HFFc6 (cell line): ENCODE measurements around the gene RAI1. TPM values are rescaled to one million over a fixed set of nuclear protein-coding genes. Genes with fewer than 3 reads are reported as not detected.

Experiments
- DNase-seq: peaks from one replicate; pipeline ENCODE4 v3.0.0-alpha.2; 2018
- H3K27ac Mint-ChIP-seq: 2 replicates; pipeline ENCODE4 v1.8.0; 2020; ENCODE audit warnings: mild to moderate bottlenecking, mixed read lengths
- H3K27me3 Mint-ChIP-seq: 2 replicates; pipeline ENCODE4 v1.8.0; 2021; ENCODE audit warnings: mild to moderate bottlenecking, moderate library complexity, mixed read lengths; ENCODE audit not compliant: insufficient read depth
- H3K36me3 Mint-ChIP-seq: 2 replicates; pipeline ENCODE4 v1.8.0; 2021; ENCODE audit warnings: low read depth, mixed read lengths
- H3K4me1 Mint-ChIP-seq: 2 replicates; pipeline ENCODE4 v1.8.0; 2020; ENCODE audit warnings: low read depth, mixed read lengths
- H3K4me3 Mint-ChIP-seq: 2 replicates; pipeline ENCODE4 v1.8.0; 2020; ENCODE audit warnings: mild to moderate bottlenecking, moderate library complexity, mixed read lengths
- H3K9me3 Mint-ChIP-seq: 2 replicates; pipeline ENCODE4 v1.8.0; 2020; ENCODE audit warnings: mild to moderate bottlenecking, mixed read lengths
- CTCF ChIP-seq: fragments of 200-600 bp; sonication (generic); IDR thresholded peaks from 2 replicates; pipeline ENCODE4 v1.5.0; 2021; ENCODE audit warnings: antibody characterized with exemption, mild to moderate bottlenecking
- total RNA-seq, 6 experiments: library from RNA; stranded (reverse); fragmentation: NEBNext Ultra II Directional; extraction: Animal tissue kit (Norgen Biotek cat#: 25700); gene quantifications; 2 replicates in 1 of 6; 3 replicates in 5 of 6; pipeline ENCODE4 v1.2.3, GENCODE V29; 2021

RAI1 gene
- total RNA-seq, 6 experiments from 2014 or later = 26.9 to 29.3 (median 29.0) TPM

GRCh38 chr17:17819561-17819995, 138.3 kb downstream of the RAI1 start:
- TF ChIP-seq CTCF = no peak
- Mint-ChIP-seq H3K4me3 (peak overlapping the region; percentile 15; the same call in 1 of the 2 replicates), H3K27ac (peak overlapping the region; percentile 65; the same call in 1 of the 2 replicates), H3K4me1 (peaks cover 50% of the 10 kb centered on the region), H3K36me3 (peaks cover 12% of the 10 kb centered on the region), H3K9me3 (no peaks in the 10 kb centered on the region; the same call in 1 of the 2 replicates), H3K27me3 (peaks cover 44% of the 10 kb centered on the region)
- peak; percentile 91 for DNase-seq

GRCh38 chr17:17820046-17820445, 138.8 kb downstream of the RAI1 start:
- Mint-ChIP-seq H3K27ac (peak overlapping the region; percentile 65), H3K9me3 (no peaks in the 10 kb centered on the region; the same call in 1 of the 2 replicates), H3K36me3 (peaks cover 12% of the 10 kb centered on the region), H3K4me3 (no peak overlapping the region), H3K4me1 (peaks cover 55% of the 10 kb centered on the region), H3K27me3 (peaks cover 41% of the 10 kb centered on the region)
- TF ChIP-seq CTCF = no peak
- no peak for DNase-seq

- no peak for DNase-seq
- peaks cover 35% of the 10 kb centered on the region for H3K27me3 Mint-ChIP-seq
- peaks cover 60% of the 10 kb centered on the region for H3K4me1 Mint-ChIP-seq
- no peak for TF ChIP-seq CTCF
- no peak overlapping the region for H3K4me3 Mint-ChIP-seq
- H3K36me3 Mint-ChIP-seq = peaks cover 12% of the 10 kb centered on the region
- H3K27ac Mint-ChIP-seq = peak overlapping the region; percentile 29
- H3K9me3 Mint-ChIP-seq = no peaks in the 10 kb centered on the region; the same call in 1 of the 2 replicates
Measured at GRCh38 chr17:17820463-17821158, 139.4 kb downstream of the RAI1 start.

GRCh38 chr17:17822189-17822588, 140.9 kb downstream of the RAI1 start:
- no peak for TF ChIP-seq CTCF
- H3K9me3 Mint-ChIP-seq = no peaks in the 10 kb centered on the region
- peak; percentile 72 for DNase-seq
- peaks cover 12% of the 10 kb centered on the region for H3K36me3 Mint-ChIP-seq
- H3K27ac Mint-ChIP-seq = peak overlapping the region; percentile 65; the same call in 1 of the 2 replicates
- H3K27me3 Mint-ChIP-seq = peaks cover 22% of the 10 kb centered on the region
- peaks cover 67% of the 10 kb centered on the region for H3K4me1 Mint-ChIP-seq
- peak overlapping the region; percentile 62 for H3K4me3 Mint-ChIP-seq

GRCh38 chr17:17822616-17823015, 141.4 kb downstream of the RAI1 start:
- H3K27me3 Mint-ChIP-seq = peaks cover 19% of the 10 kb centered on the region
- H3K4me3 Mint-ChIP-seq = peak overlapping the region; percentile 62
- H3K36me3 Mint-ChIP-seq = peaks cover 12% of the 10 kb centered on the region
- no peaks in the 10 kb centered on the region for H3K9me3 Mint-ChIP-seq
- no peak for TF ChIP-seq CTCF
- peak overlapping the region; percentile 65; the same call in 1 of the 2 replicates for H3K27ac Mint-ChIP-seq
- peaks cover 67% of the 10 kb centered on the region for H3K4me1 Mint-ChIP-seq
- DNase-seq = no peak
